ENCODE measurements around the gene DNM1L.

Gene DNM1L

GRCh38 chr12:32788405-32788804, 109.3 kb downstream of the DNM1L start:
- Histone ChIP-seq H3K9me3 (ENCODE audit: control insufficient read depth, low read length) (peaks cover 2% of the 10 kb centered on the region), H3K4me1 (ENCODE audit: control insufficient read depth, insufficient read depth, low read length) (no peaks in the 10 kb centered on the region), H3K27me3 (replicated peaks; ENCODE audit: control insufficient read depth, insufficient read depth, low read length) (no peaks in the 10 kb centered on the region), H3K4me3 (ENCODE audit: low read length) (no peak overlapping the region), H3K9ac (ENCODE audit: low read length) (no peak overlapping the region), H3K36me3 (ENCODE audit: control insufficient read depth, insufficient read depth, low read length, severe bottlenecking) (no peaks in the 10 kb centered on the region)
- DNase-seq (ENCODE audit: low read depth): no peak

GRCh38 chr12:32789446-32789845, 110.3 kb downstream of the DNM1L start:
- no peak overlapping the region for H3K9ac ChIP-seq (ENCODE audit: low read length)
- H3K4me3 ChIP-seq (ENCODE audit: low read length): no peak overlapping the region
- H3K4me1 ChIP-seq (ENCODE audit: control insufficient read depth, insufficient read depth, low read length): peaks cover 7% of the 10 kb centered on the region
- H3K36me3 ChIP-seq (ENCODE audit: control insufficient read depth, insufficient read depth, low read length, severe bottlenecking): no peaks in the 10 kb centered on the region
- no peak for DNase-seq (ENCODE audit: low read depth)
- H3K9me3 ChIP-seq (ENCODE audit: control insufficient read depth, low read length): no peaks in the 10 kb centered on the region
- no peaks in the 10 kb centered on the region for H3K27me3 ChIP-seq (replicated peaks; ENCODE audit: control insufficient read depth, insufficient read depth, low read length)

- no peaks in the 10 kb centered on the region for H3K36me3 ChIP-seq (ENCODE audit: control insufficient read depth, insufficient read depth, low read length, severe bottlenecking)
- no peaks in the 10 kb centered on the region for H3K27me3 ChIP-seq (replicated peaks; ENCODE audit: control insufficient read depth, insufficient read depth, low read length)
- DNase-seq (ENCODE audit: low read depth): no peak
- peaks cover 11% of the 10 kb centered on the region for H3K4me1 ChIP-seq (ENCODE audit: control insufficient read depth, insufficient read depth, low read length)
- no peak overlapping the region for H3K4me3 ChIP-seq (ENCODE audit: low read length)
- no peak overlapping the region for H3K9ac ChIP-seq (ENCODE audit: low read length)
- H3K9me3 ChIP-seq (ENCODE audit: control insufficient read depth, low read length): no peaks in the 10 kb centered on the region
Observed at GRCh38 chr12:32789916-32790315, 110.8 kb downstream of the DNM1L start.

GRCh38 chr12:32794281-32794680, 115.2 kb downstream of the DNM1L start:
- no peak overlapping the region for H3K4me3 ChIP-seq (ENCODE audit: low read length)
- no peaks in the 10 kb centered on the region for H3K9me3 ChIP-seq (ENCODE audit: control insufficient read depth, low read length)
- no peak overlapping the region for H3K9ac ChIP-seq (ENCODE audit: low read length)
- no peaks in the 10 kb centered on the region for H3K27me3 ChIP-seq (replicated peaks; ENCODE audit: control insufficient read depth, insufficient read depth, low read length)
- H3K4me1 ChIP-seq (ENCODE audit: control insufficient read depth, insufficient read depth, low read length): peaks cover 13% of the 10 kb centered on the region
- no peak for DNase-seq (ENCODE audit: low read depth)
- H3K36me3 ChIP-seq (ENCODE audit: control insufficient read depth, insufficient read depth, low read length, severe bottlenecking): no peaks in the 10 kb centered on the region
